ENCODE measurements around the gene YBEY.

Gene YBEY

GRCh38 chr21:46329796-46330195 lies 43.7 kb downstream of the YBEY start:
- no peak for DNase-seq

- no peak for DNase-seq
Observed at GRCh38 chr21:46334351-46335140, 48.4 kb downstream of the YBEY start.

GRCh38 chr21:46336603-46337002 lies 50.5 kb downstream of the YBEY start:
- DNase-seq: no peak

- no peak for DNase-seq
Observed at GRCh38 chr21:46340998-46341397, 54.9 kb downstream of the YBEY start.

GRCh38 chr21:46344219-46344915 lies 58.2 kb downstream of the YBEY start:
- no peak for DNase-seq

- no peak for DNase-seq
Observed at GRCh38 chr21:46345861-46346260, 59.7 kb downstream of the YBEY start.

- no peak for DNase-seq
Observed at GRCh38 chr21:46346296-46347202, 60.4 kb downstream of the YBEY start.

- no peak for DNase-seq
Observed at GRCh38 chr21:46347203-46347550, 61.0 kb downstream of the YBEY start.
